ENCODE measurements around the gene PRL.

- TF ChIP-seq CTCF (IDR thresholded peaks at IDR 0.05), result no peak
- TF ChIP-seq CREB1 (CRISPR knock-in tag; IDR thresholded peaks at IDR 0.05), result no peak
- TF ChIP-seq TCF7 (CRISPR knock-in tag; IDR thresholded peaks at IDR 0.05; ENCODE audit: low read depth), result no peak
- no peak for TF ChIP-seq FOXP1 (CRISPR knock-in tag; IDR thresholded peaks at IDR 0.05; ENCODE audit: borderline replicate concordance)
- no peak for TF ChIP-seq PRDM15 (CRISPR knock-in tag; IDR thresholded peaks at IDR 0.05)
- TF ChIP-seq MAX (CRISPR knock-in tag; IDR thresholded peaks at IDR 0.05), result no peak
These were observed 1.7 kb downstream of the PRL start for GRCh38 chr6:22295145-22295544.

Data from WTC11 (cell line).